ENCODE results near the gene SLC39A11.

GRCh38 chr17:72943826-72944689 lies 148.4 kb downstream of the SLC39A11 start:
- TF ChIP-seq CTCF (IDR thresholded peaks at IDR 0.05; ENCODE audit: insufficient read depth, low read depth, low read length) (no peak), EZH2 (IDR thresholded peaks at IDR 0.05; ENCODE audit: insufficient read depth, low read length) (no peak)

Measured in astrocyte (in vitro differentiated cells and primary cell).